ENCODE measurements around the gene COG2.
"Not testable (repeated sequence)": the region's sequence is repeated elsewhere in the genome, so short reads cannot be mapped to it uniquely, and the experiment has no call there.

The COG2 gene

GRCh38 chr1:230624097-230624713, 18.1 kb upstream of the COG2 start:
- DNase-seq (ENCODE audit: low spot score): no peak

DNA sequence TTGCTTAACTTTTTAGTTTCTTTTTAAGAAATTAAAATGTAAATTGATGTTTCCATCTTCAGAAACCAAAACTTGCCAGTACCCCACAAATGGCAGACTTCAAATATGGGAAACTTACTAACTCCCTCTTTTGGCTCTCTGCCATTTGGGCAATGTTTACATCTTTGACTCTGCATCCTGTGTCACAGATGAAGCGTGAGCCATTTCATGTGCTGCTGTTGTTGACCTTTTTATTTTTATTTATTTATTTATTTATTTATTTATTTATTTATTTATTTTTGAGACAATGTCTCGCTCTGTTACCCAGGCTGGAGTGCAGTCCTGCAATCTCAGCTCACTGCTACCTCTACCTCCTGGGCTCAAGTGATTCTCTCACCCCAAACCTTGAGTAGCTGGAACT, 16.0 kb upstream of the COG2 start:
- DNase-seq (ENCODE audit: low spot score): no peak

DNA sequence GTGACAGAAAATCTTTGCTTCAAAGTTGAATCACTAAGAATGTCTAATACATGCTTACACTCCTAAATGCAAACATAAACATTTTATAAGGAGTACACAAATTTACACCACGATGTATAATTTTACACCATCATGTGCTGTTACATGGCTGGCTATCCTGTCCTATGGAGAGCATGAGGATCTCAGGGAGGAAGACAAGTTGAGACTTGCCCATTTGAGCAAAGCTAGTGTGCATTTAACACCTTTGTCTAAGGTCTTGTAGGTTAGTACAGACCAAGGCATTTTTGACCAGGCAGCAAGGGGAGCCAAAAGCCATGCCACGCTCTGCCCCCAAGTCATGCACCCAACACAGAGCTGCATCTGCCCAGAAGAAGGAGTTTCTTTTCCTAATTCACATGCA, 14.5 kb upstream of the COG2 start:
- no peak for DNase-seq (ENCODE audit: low spot score)

DNA sequence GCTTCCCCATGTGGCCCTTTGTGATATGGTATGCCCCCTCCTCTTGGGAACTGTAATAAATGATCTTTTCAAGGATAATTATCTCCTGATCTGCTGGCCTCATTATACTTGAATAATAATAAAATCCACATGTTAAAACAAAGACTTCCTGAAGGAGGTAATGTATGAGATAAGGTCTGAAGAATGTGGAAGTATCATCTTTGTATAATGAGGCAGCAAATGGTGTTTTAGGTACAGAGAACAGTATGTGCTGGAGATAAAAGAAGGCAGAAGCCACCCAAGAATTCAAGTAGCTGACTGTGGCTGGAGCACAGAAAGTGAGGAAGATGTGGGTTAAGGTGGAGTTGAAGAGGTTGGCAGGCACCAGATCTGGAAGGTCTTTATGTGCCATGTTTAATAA, 12.8 kb upstream of the COG2 start:
- no peak for DNase-seq (ENCODE audit: low spot score)

GRCh38 chr1:230631477-230631876, 10.8 kb upstream of the COG2 start:
- DNase-seq (ENCODE audit: low spot score): no peak

DNA sequence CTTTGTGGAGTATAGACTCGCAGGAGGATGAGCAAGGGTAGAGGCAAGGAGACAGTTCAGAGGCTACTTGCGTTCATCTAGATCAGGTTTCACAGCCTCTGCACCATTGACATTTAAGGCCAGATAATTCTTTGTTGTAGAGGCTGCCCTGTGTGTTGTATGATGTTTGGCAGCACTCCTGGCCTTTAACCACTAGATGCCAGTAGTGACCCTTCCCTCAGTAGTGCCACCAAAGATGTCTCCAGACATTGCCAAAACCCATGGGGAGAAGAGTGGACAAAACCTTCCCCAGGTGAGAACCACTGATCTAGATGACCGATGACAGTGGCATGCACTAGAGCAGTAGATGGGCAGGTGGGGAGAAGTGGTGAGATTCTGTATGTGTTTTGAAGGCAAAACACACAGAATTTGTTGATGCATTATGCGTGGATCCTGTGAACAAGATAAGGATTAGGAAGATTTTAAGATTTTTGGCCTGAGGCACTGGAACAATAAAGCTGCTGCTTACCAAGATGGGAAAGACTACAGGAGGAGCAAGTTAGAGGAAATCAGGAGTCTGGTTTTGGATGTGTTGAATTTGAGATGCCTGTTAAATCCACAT, 9.9 kb upstream of the COG2 start:
- DNase-seq (ENCODE audit: low spot score): peak; percentile 40

- no peak for DNase-seq (ENCODE audit: low spot score)
Observed at GRCh38 chr1:230633469-230633868, 8.8 kb upstream of the COG2 start.

- no peak for DNase-seq (ENCODE audit: low spot score)
Observed at GRCh38 chr1:230634384-230634783, 7.9 kb upstream of the COG2 start.

- no peak for DNase-seq (ENCODE audit: low spot score)
Observed at GRCh38 chr1:230636575-230637148, 5.6 kb upstream of the COG2 start.

- DNase-seq (ENCODE audit: low spot score): no peak
Observed at GRCh38 chr1:230639714-230640209, 2.5 kb upstream of the COG2 start.

GRCh38 chr1:230641346-230641745, 935 bp upstream of the COG2 start:
- DNase-seq (ENCODE audit: low spot score): no peak

GRCh38 chr1:230641900-230642262, 400 bp upstream of the COG2 start:
- no peak for DNase-seq (ENCODE audit: low spot score)

GRCh38 chr1:230643908-230644307, 1.6 kb downstream of the COG2 start:
- DNase-seq (ENCODE audit: low spot score): no peak

GRCh38 chr1:230646710-230647302, 4.5 kb downstream of the COG2 start:
- no peak for DNase-seq (ENCODE audit: low spot score)

GRCh38 chr1:230647321-230647720, 5.0 kb downstream of the COG2 start:
- no peak for DNase-seq (ENCODE audit: low spot score)

DNA sequence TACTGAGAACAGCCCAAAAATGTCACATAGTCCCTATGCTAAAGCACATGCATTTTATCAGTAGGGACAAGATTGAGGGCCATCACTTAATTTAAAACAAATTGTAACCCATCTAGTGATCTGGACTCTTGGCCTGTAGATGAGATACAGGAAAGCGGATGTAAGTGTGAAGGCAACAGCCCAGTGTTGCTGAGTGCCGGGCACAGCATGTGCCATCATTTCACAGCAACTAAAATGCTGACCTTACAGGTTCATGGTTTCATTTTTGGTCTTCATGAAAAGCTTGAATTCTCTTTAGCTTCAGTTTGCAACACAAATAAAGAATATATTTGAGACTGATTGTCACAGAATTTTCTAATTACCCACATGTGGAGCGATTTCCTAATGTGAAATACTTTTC, 5.8 kb downstream of the COG2 start:
- no peak for DNase-seq (ENCODE audit: low spot score)

GRCh38 chr1:230650300-230650699, 8.0 kb downstream of the COG2 start:
- DNase-seq (ENCODE audit: low spot score): no peak

GRCh38 chr1:230651235-230651634, 9.0 kb downstream of the COG2 start:
- DNase-seq (ENCODE audit: low spot score): no peak

DNA sequence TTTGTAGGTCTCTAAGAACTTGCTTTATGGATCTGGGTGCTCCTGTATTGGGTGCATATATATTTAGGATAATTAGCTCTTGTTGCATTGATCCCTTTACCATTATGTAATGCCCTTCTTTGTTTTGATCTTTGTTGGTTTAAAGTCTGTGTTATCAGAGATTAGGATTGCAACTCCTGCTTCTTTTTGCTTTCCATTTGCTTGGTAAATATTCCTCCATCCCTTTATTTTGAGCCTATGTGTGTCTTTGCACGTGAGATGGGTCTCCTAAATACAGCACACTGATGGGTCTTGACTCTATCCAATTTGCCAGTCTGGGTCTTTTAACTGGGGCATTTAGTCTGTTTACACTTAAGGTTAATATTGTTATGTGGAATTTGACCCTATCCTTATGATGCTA, 14.4 kb downstream of the COG2 start:
- DNase-seq (ENCODE audit: low spot score): not testable (repeated sequence)

GRCh38 chr1:230658103-230658502, 15.8 kb downstream of the COG2 start:
- DNase-seq (ENCODE audit: low spot score): not testable (repeated sequence)

- no peak for DNase-seq (ENCODE audit: low spot score)
Observed at GRCh38 chr1:230658691-230659090, 16.4 kb downstream of the COG2 start.

- no peak for DNase-seq (ENCODE audit: low spot score)
Observed at GRCh38 chr1:230661976-230662375, 19.7 kb downstream of the COG2 start.

DNA sequence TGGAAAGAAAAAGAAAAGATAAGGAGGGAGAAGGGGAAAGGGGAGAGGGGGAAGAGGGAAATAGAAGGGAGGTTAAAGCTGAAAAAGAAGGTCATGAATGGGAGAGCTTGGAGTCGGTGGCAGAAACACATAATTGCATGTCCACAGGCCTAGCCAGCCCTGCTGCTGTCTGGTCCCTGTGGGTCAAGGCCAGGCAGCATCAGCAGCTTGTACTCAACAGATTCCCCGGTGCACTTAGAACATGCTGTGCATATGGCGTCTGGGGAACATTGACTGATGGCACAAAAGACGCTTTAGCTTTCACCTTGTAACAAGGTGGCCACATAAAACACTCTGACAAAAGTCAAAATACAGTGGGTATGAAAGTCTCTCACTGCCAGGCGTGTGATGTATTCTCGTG, 25.9 kb downstream of the COG2 start:
- DNase-seq (ENCODE audit: low spot score): no peak
